COLO829 (cell line): Measurements from ENCODE around the gene ITGA5.

ENCODE experiments used
- DNase-seq: peaks from one replicate; pipeline ENCODE4 v3.0.0; 2012; ENCODE audit warnings: low spot score

ITGA5 gene

DNA sequence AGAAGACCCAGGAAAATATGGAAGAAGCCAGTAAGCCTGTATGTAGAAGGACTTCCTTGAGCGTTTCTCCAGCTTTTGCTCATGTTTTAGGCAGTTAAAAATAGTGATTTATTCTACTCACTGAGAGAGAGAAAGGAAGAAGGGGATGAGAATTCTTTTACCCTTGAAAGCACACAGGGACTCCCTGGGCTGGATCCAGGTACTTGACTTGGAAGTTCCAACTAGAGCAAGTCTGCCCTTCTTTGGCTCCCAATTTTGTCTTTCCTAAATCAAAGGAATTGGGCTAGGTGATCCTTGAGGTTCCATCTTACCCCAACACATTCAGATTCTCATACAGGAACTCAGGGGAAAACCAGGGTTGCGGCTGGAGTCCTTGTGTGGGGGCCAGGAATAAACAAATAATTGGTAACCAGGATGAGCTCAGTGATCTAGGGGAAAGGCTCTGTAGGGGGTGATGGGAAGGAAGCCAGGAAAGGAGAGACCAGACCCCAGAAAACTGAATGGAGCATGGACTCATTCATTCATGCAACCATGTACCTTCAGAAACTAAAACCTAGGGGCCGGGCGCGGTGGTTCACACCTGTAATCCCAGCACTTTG lies 11.5 kb upstream of the ITGA5 start:
- no peak for DNase-seq

DNA sequence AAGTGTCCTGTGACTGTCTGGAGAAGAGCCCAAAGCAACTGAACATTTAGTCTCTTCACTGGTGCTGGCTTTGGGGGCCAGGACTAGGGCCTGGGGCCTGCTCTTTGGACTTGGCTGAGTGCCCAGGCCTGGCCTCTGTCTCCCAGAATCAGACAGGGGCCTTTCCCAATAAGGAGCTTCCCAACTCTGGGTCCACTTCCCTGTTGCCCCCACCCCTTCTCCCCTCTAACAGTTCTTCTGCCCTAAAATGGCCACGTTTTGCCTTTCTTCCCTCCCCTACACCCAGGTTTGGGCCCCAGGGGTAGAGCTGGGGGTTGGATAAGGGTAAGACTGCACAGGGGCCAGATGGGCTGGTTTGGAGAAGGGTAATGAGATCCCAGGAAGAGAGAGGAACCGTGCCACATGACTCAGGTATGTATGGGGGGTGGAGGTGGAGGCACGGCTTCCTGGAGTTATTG lies 10.0 kb upstream of the ITGA5 start:
- DNase-seq: no peak

DNA sequence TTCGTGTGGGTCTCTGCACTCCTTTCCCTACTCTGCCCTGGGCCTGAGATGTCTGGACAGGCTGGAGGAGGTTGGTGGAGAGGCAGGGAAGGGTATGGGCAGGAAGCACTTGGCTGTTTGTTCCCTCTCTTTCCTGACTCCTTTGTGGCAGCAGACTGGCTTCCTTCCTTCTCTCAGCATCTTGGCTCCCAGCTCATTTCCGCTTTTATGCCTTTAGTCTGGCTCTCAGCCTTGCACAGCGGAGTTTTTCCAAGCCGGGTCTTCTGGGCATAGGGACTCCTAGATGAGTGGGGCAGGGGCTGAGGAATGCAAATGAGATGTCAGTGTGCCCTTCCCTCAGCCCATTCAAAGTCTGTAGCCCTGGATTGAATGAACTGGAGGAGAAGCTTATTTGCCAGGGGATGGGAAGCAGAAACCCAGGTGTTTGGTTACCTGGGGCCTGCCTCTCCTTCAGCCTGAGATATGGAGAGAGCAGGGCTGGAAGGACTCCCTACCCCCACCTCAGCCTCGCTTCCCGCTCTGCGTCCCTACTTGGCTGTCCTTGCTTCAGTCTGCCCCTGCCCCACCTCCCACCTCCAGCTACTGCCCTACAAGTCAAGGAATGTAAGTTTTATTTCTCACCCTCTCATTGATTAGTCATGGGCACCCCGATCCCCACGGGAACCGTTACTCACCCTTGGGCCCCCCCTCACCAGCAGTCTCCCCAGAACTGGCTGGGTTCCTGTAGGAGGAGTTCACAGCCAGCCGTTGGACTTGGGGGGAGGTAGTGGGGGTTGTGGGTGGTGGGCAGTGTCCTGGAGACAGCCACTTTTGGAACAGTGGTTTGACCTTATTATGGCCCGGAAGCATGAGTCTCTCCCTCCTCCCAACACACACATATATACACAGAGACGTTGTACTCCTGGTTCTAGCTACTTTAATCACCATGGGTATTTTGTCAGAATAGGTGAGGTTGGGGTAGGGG lies 9.3 kb upstream of the ITGA5 start:
- peak; percentile 66 for DNase-seq

DNA sequence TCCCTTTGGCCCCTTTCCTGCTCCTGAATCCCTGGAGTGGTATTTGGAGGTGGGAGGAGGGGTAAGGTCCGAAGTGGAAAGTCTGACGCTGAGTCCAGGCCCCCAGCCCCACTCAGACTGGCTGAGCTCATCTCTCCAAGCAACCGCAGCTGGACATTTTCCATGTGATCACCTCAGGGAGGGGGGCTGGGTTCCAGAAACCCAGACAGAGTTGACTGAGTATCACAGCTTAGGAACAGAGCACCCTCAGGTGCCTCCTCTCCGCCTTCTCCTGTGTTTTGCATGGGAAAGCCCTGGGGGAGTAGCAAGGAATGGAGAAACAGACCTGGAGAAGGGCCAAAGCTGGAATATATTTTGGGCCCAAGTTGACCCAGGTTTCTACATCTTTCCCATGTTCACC lies 8.0 kb upstream of the ITGA5 start:
- DNase-seq: no peak

DNA sequence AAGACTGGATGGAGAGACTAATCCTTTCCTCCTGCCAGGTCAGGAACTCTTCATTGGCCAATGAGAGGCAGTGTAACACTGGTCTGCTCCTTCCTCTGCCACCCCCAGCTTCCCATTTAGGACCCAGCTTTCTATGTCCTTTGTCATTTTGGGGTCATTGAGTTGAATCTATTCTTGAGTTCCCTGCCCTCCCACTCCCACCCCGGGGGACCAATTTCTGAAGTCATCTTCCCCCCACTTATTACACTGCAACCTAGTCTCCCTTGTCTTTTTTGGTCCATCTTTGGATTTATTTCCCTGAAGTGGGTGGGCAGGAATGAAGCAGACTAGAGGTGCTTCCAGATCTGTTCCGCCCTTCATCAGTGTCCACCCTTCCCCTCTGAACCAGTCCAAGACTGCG lies 7.6 kb upstream of the ITGA5 start:
- no peak for DNase-seq

DNA sequence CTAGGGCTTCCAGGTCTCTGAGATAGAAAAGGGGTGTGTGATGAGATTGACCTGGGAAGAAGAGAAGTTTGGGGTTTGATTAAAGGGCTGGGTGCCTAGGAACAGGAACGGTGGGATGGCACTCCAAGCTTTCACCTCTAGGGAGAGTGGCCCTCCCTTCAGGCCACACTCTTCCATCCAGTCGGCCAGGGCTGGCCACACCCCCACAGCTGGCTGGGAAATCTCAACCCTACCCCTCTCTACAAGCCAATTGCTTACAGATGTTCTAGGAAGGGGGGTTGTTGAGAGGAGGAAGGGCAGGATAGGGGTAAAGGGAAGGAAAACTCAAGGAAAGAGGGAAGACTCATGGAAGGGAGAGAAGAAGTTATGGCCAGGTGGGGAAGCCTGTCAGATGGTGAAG lies 6.6 kb upstream of the ITGA5 start:
- no peak for DNase-seq

DNA sequence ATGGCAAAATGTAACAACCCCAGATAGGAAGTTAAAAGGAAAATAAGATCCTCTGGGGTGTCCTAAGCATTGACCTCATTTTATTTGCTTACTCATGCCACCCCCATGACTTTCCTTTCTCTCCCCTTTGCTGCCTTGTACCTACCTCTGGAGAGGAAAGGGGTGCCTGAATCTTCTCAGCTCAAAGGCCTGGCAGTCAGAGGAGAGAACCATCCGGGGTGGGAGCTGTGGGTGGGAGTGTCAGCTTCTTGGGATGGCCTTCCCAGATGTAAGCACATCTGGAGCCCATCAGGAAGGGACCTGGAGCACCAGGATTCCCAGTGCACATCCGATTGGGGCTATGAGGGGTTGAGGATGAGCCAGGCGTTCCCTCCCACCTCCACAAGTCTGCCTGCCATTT lies 5.2 kb upstream of the ITGA5 start:
- no peak for DNase-seq

DNA sequence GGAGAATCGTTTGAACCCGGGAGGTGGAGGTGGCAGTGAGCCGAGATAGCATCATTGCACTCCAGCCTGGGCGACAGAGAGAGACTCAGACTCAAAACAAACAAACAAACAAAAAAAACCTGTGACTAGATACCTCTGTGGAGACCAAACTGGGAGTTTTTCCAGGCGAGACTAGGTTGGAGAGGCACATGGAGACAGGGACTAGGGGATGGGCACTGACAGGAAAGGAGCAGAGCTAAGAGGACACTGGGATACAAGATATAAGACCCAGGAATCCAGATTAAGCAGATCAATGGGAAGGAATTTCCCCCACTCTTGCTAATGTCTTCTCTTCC lies 4.7 kb upstream of the ITGA5 start:
- no peak for DNase-seq

DNA sequence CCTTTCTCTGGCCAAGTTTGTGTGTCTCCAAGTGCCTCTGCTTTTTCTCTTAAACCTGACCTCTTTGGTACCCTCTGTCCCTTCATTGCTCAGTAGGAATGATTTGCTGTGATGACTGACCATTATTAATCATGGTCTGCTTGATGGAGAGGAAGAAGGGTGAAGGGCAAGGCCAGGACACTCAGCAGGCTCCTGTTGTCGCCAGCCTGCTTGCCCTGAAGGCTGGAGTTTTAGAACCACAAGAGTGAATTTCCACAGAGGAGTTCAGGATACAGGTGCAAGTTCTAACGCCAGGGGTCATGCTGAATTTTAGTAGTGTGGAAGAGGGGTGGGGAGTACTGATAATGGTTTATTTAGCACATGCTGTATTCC lies 2.8 kb upstream of the ITGA5 start:
- no peak for DNase-seq

DNA sequence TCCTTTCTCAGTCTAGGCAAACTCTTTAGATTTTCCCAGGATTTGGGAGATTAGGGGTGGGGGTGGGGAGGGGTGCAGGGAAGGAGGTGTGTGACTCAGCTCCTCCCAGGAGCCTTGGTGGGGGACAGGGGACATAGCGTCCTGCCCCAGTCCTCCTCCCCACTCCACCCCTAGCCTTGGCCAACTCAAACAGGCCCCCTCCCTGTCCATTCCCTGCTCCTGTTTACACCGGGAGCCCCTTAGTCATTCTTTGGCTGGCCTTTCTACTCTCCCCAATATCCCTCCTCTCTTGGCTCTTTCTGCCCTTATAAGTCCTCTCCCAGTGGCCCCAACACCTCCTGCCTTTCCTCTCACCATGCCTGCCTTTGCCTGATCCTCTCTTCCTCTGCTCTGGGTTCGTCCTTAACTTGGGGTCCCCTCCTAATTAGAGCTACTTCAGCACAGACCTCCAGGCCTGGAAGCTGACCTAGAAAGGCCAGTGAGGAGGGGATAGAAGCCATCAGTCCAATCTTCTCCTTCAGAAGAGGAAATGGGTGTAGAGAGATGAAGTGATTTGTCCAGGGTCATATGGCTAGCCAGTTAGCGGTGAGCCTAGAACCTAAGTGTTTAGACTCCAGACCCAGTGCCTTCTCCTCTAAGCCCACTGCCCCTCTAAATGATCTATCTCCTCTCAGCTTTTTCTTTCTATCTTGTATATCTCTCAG lies 2.3 kb upstream of the ITGA5 start:
- DNase-seq: no peak

DNA sequence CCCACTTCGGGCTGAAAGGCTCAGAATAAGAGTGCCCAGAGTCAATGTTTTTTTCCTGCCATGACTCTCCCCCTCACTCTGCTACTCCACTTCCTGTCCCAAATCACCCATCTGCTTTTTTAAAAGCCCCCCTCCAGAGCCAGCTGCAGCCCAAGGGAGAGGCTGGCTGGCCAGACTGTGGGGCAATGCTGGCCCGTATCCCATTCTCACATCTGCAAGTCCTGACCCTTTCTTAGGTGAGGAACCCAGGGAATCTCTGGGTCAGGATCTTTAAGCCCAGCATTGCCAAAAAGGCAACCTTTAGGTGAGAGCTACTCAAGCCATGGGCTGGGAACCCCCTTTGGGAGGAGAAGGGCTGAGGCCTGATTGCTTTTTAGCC lies 1.7 kb upstream of the ITGA5 start:
- DNase-seq: no peak

DNA sequence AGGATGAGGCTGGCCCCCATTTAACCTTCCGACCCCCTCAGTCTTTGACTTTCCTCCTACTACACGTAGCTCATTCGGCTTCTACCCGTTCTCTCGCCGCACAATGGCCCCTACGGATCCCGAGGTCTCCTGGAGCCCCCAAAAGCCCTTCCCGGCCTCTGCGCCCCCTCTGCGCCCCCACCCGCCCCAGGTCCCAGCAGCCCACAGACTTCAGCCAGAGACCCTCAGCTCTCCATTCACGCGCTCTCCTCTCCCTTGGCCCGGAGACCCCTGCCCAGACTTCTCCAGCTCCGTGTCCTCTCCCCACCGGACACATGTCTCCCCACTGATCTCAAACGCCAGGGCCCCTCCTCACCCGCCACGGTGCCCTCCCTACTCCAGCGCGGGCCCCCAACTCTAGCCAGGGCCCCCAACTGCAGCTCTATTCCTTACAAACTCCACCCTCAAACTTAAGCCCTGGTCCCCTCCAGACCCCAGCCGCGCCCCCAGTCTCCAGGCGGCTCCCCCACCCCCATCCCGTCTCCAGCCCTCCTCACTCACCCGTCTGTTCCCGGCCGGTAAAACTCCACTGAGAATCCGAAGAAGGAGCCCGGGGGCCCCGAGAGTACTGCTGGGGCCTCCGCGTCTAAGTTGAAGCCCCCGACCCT lies 502 bp downstream of the ITGA5 start:
- DNase-seq: no peak

DNA sequence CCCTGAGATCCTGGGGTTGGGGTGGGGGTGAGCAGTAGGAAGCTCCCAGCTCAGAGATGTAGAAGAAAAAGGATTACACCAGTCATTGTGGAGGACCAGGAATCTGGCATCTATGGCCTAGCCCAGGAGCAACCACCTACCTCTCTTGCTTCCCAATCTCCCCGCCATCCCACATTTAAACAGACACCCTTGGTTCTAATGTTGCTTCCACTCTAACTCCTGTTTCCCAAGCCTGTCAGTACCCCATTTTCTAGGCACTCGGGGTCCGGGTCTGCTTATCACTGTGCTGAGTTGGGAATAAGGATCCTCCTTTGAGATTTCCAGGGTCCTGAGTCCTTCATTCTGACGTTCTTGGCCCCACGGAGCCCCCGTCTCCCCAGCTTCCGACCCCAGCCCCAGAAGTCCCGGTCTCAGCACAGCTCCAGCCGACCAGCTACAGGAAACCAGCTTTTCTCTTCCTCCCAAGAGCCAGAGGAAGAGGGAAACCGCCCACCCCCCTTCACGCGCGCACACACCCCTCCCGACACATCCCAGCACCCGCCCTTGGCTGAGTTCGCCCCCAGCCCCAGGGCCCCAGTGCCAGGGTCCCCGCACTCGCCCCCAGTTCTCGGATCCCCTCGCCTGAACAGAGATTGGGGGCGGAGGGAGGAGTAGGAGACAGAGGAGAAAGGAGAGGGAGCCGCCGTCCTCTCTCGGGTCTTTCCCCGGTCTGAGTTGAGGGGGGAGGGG lies 1.2 kb downstream of the ITGA5 start:
- DNase-seq: no peak

DNA sequence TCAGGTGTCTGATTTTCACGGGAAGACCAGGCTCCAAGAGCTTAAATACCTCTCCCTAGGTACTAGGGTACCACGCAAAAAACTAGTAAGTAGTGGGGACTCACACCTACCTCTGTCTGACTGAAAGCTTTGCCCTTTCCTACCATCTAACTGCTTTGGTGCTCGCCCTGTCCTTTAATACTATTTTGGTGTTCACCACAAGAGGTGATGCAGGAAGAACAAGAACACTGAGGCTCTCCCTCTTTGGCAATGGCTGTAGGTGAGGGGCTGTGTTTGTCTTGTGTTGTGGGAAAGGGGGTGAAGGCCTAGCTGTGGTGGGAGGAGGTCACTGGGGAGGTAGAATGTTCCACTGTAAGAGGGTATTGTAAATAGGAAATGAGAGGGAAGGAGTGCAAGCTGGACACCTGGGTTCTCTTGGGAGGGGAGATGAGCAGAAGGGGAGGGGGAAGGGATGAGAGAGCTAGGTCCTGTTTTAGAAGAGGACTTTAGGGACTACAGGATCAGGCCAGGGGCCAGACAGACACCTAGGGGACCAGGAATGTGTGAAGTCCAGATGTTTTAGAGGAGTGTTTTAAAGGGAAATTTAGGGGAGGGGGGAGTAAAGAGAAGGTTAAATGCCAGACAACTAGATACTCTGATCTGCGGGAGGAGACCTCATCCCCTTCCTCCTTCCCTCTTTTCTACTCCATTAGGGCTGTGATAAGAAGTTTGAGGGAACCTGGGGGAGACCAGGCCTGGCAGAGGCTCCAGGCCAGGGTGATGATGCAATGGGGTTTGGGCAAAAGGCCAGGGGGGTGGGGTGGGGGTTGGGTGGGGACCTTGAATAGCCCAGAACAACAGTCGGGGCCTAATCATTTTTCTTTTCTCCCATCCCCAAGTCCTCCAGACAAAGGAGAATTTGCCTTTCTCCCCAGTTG lies 2.1 kb downstream of the ITGA5 start:
- no peak for DNase-seq

DNA sequence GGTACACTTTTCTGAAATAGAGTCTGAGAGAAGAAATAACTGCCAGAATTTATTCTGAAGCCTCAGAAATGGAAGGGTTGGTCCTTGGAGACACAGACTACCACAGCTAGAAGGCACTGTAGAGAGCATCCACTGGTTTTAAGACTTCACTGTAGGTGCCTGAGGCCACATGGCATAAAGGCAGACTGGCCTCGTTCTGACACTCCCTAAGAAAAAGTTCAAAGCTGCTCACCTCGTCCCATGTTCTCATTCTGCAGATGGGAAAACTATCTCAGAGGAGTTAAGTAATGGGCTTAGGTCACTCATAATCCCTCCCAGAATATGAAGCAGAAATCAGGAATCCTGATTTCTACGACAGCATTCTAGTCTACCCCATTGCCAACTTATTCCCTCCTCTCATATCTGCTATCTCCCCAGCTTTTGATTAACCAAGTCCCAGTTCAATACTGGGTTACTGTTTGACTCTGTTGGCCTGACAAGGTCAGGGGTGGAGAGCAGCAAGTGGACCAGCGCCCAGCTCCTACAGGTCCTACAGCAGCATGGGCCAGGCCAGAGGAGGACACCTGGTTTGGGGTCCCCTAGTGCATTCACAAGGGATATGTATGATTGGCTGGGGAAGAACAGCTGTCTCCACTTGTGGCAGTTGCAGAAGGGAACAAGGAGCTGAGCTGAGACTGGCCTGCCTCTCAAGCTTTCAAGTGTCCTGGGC lies 3.7 kb downstream of the ITGA5 start:
- DNase-seq: no peak

DNA sequence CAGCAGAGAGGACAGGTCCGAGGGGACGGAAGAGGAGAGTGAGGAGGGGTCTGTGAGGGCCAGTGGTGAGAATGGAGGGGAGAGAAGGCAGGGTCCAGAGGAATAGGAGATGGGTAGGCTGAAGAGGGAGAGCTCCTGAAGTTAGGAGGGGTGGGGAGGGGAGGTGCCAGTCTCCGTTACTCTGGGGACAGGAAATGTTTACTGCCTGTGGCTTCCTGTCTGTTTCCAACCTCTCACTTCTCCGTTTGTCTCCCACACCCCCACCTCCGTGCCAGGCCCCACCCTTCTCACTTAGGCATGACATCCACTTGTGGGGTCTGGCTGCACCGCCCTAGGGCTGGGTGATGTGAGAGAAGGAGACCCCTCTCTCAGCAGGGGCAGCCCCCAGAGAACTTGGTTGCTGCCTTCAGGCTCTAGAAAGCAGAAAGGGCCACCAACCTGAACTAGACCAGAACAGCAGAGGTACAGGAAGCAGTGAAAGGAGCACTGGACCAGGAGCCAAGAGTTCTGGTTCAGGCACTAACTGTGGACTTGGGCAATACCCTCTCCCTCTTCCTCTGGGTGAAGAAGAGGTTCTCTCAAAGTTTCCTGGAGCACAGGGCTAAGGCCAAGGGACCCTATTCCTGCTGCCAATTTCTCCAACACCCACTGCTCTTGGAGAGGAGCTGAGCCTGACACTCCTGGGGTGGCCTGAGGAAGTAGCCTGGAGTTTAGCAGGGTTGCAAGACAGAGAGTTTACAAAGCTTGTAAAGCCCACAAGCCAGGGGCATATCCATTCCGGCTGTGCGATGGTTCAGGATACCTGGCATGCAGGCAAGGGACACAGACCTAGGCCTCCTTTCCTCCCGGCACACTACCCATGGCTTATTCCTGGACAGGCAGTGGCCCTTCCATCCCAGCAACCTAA lies 5.5 kb downstream of the ITGA5 start:
- no peak for DNase-seq

DNA sequence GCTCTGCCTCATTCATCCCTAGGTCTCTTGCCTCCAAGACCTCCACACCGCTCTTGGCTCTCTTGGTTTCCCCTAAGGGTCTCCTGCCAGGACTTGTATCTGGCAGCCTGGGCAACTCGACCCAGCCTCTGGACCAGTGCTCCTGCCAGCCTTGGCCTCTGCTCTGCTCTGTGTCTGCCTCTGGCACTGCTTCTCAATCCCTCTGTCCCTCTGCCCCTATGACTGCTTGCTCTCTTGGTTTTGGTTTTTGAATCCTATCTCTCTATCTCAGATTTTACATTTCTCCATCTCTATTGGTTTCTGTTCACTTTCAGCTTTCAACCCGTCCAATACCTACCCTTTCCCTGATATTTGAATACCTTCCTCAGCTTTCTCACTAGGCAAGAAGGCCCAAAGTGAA lies 6.3 kb downstream of the ITGA5 start:
- no peak for DNase-seq

DNA sequence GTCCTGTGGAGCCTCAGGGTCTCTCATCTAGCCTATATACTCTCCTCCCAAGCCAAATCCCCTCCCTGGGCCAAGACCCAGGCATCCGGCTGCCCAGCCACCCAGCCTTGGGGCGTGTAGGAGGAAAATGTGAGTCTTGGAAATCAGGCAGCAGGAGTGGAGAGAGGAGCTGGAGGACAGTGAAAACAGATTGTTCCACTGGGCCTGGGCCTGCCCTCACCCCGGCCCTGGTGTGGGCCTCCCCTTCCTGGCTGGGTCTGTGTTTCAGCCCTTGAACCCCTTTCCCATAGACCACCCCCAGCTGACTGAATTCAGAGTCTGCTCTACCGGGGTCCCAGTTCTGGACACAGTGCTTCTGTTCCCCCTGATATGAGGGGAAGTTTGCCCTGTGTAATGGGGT lies 6.7 kb downstream of the ITGA5 start:
- no peak for DNase-seq
